Measurements from ENCODE around the gene PJA2. TPM values are rescaled to one million over a fixed set of nuclear protein-coding genes. Genes with fewer than 3 reads are reported as not detected.

PJA2 gene
- total RNA-seq, 1 donor: 124 TPM

GRCh38 chr5:109325456-109325855 is 84.3 kb downstream of the PJA2 start:
- no peak for TF ChIP-seq CTCF (IDR thresholded peaks at IDR 0.05; ENCODE audit: insufficient read depth, low read length)
- no peak overlapping the region for H3K4me3 ChIP-seq (ENCODE audit: low read depth, low read length)

DNA sequence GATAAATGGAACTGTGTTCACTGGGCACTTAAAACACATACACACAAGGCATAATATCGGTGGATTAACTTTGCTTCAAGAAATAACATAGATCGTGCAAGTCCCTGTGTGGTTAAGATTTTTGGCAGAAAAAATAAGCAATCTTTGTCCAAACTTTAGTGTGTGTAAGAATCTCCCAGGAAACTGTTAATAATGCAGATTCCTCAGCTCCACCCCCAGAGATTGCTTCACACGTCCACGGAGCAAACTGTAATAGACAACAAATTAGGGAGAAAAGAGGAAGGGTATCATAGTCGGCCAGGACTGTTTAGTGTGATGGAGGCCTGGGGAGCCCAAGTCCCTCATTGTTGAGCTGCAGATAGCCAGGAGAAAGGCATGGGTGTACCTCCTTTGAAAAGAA is 84.8 kb downstream of the PJA2 start:
- H3K4me3 ChIP-seq (ENCODE audit: low read depth, low read length): no peak overlapping the region
- TF ChIP-seq CTCF (IDR thresholded peaks at IDR 0.05; ENCODE audit: insufficient read depth, low read length): no peak
- DNase-seq (ENCODE audit: low read depth): peak; percentile 59

More at GRCh38 chr5:109325456-109325855, 84.3 kb downstream of the PJA2 start:
- no peak for DNase-seq (ENCODE audit: low read depth)

DNA sequence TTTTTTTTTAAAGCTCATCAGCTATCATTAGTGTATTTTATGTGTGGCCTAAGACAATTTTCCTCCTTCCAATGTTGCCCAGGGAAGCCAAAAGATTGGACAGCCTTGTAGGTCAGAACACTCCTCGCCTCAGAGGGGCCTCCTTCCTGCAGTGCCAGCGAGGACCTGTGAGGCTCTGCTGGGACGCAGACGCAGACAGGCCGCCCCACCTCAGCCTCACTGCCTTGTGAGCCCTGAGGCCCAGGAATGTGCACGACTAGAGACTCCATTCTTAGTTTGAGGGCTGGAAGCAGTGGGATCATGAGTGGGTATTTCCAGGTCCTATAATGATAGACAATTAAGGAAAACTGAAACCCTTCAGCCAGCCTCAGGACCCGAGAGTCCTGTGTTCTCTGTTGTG is 85.4 kb downstream of the PJA2 start:
- TF ChIP-seq CTCF (IDR thresholded peaks at IDR 0.05; ENCODE audit: insufficient read depth, low read length): no peak
- no peak for DNase-seq (ENCODE audit: low read depth)

GRCh38 chr5:109322694-109323093 is 87.1 kb downstream of the PJA2 start:
- no peak for DNase-seq (ENCODE audit: low read depth)
- no peak for TF ChIP-seq CTCF (IDR thresholded peaks at IDR 0.05; ENCODE audit: insufficient read depth, low read length)
- no peak overlapping the region for H3K4me3 ChIP-seq (ENCODE audit: low read depth, low read length)

More for the DNA sequence above, 85.4 kb downstream of the PJA2 start:
- H3K4me3 ChIP-seq (ENCODE audit: low read depth, low read length): no peak overlapping the region

GRCh38 chr5:109319351-109319750 is 90.4 kb downstream of the PJA2 start:
- no peak for DNase-seq (ENCODE audit: low read depth)
- TF ChIP-seq CTCF (IDR thresholded peaks at IDR 0.05; ENCODE audit: insufficient read depth, low read length): no peak
- H3K4me3 ChIP-seq (ENCODE audit: low read depth, low read length): no peak overlapping the region

DNA sequence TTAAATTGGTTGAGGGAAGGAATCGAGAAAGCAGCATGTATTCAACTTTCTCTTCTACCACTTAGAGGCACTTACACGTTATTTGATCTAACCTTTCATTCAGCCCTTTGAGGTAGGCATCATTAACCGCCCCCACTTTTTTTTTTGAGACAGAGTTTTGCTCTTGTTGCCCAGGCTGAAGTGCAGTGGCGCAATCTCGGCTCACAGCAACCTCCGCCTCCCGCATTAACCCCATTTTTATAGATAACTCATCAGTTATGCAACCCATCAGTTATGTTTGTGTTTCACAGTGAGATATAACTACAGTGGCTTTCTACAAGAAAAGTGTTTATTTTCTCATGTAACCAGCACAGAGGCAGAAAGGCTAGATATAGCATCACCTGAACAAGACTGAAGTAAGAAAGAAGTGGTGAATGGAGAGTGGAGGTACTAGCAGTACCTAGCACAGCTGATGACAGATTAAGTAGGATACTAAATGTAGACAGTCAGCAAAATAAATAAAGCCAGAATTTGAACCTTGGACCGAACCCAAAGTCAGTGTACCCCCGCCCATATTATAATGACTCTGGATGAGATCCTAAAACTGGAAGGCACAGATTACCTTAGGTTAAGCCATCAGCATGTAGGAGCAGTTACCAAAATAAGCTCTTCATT is 91.2 kb downstream of the PJA2 start:
- no peak for DNase-seq (ENCODE audit: low read depth)
- TF ChIP-seq CTCF (IDR thresholded peaks at IDR 0.05; ENCODE audit: insufficient read depth, low read length): no peak
- H3K4me3 ChIP-seq (ENCODE audit: low read depth, low read length): no peak overlapping the region

GRCh38 chr5:109316634-109317033 is 93.1 kb downstream of the PJA2 start:
- peak; percentile 66 for DNase-seq (ENCODE audit: low read depth)
- H3K4me3 ChIP-seq (ENCODE audit: low read depth, low read length): no peak overlapping the region
- TF ChIP-seq CTCF (IDR thresholded peaks at IDR 0.05; ENCODE audit: insufficient read depth, low read length): no peak
